HG03025 (cell line): Measurements from ENCODE around the gene CCDC61.

ENCODE experiments used
- ATAC-seq: cut with Tn5 transposase; IDR thresholded peaks from one replicate; pipeline ENCODE4 v1.9.1; 2021; ENCODE audit warnings: mild to moderate bottlenecking, moderate library complexity; ENCODE audit not compliant: unreplicated experiment, low FRiP score

CCDC61 gene, protein sequence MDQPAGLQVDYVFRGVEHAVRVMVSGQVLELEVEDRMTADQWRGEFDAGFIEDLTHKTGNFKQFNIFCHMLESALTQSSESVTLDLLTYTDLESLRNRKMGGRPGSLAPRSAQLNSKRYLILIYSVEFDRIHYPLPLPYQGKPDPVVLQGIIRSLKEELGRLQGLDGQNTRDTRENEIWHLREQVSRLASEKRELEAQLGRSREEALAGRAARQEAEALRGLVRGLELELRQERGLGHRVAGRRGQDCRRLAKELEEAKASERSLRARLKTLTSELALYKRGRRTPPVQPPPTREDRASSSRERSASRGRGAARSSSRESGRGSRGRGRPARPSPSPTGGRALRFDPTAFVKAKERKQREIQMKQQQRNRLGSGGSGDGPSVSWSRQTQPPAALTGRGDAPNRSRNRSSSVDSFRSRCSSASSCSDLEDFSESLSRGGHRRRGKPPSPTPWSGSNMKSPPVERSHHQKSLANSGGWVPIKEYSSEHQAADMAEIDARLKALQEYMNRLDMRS

DNA sequence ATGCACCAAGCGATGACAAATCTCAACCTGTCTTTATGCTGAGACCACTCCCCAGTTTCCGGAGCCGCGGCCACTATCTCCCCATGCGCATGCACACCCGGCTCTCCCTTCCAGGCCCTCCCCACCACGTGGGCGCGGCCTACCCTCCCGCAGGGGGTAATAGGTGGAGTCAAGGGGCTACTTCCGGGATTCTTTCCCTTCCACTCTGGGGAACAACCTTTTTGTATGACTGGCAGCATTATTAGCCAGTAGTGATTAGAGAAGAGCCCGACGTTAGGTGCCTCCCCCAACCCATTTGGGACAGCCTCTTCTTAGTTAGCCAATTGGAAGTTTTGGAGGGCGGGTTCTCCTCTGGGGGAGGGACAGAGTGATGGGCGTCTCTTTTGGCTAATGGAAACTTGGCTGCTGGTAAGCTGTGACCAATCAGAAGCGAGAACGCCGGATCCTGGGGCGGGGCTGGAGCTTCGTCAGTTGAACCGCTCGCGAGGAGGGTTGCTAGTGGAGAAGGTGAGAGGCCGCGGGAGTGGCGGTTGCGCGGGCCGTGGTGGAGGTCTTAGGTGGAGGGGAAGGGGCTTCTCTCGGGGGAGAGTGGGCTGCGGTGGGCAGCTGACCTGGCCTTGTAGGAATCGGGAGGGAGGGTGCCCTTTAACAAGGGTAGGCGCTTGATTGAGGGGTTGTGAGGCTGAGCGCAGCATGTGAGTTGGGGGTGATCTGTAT, at the start of gene CCDC61:
TSS of gene CCDC61 (plus strand) at position 470 of the 717 bp plus-strand sequence. CDS start 7,552 bp downstream, outside the sequence.
- peak; percentile 92 for ATAC-seq

DNA sequence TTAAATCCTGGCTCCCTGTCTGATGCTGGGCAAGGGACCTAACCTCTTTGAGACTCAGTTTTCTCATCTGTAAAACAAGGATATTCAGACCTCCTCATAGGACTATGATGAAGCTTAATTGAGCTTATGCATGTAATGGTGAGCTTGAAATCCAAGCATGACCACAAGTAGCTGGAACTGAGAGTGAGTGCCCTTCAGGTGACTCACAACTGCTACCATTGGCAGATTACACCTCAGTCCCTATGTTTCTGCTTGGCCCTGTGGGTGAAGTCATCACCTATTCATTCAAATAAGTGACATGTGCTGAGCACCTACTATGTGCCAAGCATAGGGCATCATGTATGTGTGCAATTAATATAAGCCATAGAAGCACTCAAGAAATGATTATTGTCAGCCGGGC, 47.3 kb upstream of the CCDC61 start:
- no peak for ATAC-seq

DNA sequence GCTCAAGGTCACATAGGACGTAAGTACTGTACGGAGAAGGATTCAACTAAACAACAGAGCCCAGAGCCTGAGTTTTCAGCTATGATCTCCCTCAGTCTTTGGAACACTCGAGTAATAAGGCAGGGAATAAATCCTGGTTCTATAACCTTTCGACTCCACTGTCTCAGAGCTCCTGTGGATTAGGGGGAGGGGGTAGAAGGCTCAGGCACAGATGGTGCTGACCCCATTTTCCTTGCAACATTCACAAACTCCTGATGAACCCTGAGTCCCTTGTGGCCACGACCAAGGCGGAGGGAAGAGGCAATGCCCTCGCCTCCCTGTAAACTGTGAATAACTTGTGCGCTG, 43.0 kb upstream of the CCDC61 start:
- ATAC-seq = no peak

DNA sequence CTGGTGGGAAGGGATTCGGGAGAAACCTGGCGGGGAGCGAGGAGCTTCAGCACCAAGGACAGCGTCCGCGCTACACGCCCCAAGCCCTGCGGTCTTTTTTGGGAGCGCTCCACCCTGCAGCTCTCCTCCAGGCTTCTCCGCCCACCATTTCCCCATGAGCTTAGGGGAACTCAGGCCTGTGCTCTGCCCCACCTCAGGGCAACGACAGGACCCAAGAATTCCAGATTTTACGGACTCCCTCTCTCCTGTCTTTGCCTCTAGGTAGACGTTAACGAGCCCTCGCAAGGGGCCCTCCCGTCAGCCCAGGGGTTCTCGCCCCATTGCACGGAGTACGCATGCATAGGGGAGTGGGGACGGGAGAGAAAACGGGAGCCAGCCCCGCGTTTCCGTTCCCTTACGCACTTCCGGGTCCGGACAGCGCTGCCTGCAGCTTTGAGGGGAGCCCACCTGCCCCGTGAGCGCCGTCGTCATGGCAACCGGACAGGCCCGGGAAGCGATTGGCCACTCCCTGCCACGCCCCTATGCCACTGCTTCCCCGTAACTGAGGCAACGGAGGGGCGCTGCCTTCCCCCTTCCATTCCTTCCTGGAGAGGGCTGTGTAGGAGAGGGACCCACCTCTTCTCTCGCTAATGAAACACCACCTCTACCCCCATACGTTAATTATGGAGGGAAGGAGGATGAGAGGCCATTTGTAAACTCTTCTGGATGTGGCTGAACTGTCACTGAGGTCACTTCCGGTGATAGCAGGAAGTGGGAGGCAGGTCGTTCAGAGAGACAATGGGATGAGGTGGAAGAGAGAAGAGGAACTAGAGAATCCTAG, 42.4 kb upstream of the CCDC61 start:
- ATAC-seq = no peak

DNA sequence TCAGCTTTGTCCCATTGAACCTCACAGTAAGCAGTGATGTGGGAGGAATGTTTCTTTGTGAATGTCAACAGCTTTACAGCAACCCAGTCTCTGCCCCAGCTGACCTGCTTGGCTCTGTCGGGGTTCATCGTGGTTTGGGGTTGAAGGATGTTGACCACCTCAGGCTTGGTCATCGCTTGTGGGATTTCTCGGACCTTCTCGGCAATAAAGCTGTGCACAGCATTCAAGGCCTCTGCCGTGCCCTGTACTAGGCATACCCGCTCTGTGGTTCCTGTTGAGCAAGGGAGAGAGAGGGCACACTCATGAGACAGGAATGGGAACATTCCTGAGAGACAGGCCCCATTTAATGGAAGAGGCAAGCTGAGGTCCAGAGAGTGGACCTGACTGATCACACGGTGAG, 41.6 kb upstream of the CCDC61 start:
- ATAC-seq = no peak

DNA sequence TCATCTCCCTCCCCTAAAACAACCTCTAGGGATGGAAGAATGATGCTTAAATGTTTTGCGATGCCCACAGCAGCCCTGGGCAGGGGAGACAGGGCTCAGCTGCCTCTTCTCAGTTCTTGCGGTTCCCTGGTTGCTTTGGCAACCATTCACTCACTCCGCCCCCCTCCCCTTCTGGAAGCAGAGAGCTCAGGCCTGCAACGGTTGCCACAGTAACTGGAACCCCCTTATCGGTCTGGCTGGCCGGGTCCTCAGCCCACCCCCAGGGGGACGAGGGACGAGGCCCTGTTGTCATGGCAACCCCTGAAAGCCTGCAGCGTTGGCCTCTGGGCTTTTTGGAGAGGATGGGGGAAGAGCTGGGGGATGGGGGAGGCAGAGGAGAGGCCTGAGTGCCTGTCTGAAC, 41.1 kb upstream of the CCDC61 start:
- no peak for ATAC-seq

DNA sequence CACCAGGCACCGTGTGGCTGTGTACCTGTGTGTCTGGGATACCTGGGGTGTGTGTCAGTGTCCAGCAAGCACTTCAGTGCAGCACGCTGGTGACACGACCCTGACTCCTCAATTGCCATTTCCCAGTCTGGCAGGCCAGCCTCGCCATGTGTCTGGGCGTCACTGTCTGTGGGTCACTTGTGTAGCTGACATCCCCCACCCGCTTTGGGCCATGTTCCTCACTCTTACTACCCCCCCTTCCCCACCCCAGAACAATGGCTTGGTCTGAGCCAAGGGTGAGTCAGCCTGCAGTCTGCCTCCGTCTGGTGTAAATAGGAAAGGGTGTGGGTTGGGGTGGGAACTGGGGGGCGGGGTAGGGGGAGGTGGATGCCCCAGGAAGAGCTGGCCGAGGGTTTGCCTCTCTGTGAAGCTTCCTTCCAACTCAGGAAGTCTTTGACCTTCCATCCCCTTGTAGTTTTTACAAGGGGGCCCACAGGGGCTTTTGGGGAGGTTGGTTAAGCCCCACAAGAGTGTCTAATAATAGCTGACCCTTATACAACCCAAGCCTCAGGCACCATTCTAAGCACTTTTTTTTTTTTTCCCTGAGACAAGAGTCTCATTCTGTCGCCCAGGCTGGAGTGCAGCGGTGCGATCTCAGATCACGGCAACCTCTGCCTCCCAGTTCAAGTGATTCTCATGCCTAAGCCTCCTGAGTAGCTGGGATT, 39.2 kb upstream of the CCDC61 start:
- no peak for ATAC-seq

DNA sequence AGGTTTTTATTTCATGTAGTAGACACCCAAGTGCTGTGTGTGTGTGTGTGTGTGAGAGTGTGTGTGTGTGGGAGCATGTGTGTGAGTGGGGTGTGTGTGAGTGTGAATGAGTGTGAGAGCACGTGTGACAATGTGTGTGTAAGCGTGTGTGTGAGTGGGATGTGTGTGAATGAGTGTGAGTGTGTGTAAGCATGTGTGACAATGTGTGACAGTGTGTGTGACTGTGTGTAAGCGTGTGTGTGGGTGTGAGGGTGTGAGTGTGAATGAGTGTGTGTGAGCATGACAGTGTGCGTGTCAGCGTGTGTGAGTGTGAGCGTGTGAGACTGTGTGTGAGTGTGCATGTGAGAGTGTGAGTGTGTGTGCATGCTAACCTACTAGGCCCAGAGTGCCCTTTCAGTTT, 36.9 kb upstream of the CCDC61 start:
- ATAC-seq = no peak

DNA sequence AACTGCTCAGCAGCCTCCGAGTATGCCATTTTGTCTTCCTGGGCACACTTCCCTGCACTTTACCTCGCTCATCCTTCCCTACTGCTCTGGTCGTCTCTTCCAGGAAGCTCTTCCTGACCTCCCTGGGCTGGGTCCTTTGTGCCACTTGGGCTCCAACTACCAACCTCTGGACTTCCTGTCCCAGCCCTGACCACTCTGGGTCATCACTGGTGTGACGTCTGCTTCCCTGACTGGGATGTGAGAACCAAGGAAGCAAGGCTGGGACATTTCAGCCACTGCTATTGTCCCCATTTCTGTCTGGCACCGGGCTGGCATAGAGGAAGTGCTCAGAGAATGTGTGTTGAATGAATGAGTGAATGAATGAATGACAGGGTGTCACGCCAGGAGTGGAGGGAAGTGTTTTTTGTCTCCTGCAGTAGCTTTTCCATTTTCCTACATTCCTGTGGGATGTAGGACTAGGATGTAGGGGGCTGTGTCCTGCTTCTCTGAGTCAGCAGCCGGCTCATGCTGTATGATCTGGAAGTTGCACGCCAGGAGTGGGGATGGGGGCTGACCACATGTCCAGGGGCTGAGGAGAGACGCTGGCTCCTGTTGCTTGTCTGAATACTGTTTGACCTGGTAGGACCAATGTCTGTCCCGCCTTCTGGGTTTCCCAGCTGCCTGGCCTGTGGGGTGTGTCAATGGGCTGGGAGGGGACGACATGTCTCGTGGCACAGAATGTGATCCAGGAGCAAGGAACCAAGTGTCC, 36.3 kb upstream of the CCDC61 start:
- ATAC-seq = no peak

DNA sequence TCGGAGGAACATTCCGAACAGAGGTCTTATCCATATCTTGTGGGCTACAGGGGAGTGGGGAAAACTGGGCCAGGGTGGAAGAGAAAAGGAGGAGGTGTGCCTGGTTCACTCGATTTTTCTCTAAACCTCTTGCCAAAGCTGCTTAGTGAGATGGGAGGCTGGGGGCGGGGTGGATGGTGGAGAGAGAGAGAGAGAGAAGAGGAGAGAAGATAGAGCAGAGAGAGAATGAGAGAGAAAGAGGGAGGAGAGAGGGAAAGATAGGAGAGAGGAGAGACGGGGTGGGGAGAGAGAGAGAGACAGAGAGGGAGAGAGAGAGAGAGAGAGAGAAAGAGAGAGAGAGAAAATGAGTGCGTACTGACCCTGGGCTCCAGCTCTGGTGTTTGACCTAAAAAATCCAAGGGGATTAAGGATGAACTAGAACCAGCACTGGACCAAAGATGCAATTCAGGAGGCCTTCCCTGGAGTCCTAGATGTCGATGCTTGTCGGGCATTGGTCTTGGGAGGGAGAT, 35.7 kb upstream of the CCDC61 start:
- no peak for ATAC-seq

DNA sequence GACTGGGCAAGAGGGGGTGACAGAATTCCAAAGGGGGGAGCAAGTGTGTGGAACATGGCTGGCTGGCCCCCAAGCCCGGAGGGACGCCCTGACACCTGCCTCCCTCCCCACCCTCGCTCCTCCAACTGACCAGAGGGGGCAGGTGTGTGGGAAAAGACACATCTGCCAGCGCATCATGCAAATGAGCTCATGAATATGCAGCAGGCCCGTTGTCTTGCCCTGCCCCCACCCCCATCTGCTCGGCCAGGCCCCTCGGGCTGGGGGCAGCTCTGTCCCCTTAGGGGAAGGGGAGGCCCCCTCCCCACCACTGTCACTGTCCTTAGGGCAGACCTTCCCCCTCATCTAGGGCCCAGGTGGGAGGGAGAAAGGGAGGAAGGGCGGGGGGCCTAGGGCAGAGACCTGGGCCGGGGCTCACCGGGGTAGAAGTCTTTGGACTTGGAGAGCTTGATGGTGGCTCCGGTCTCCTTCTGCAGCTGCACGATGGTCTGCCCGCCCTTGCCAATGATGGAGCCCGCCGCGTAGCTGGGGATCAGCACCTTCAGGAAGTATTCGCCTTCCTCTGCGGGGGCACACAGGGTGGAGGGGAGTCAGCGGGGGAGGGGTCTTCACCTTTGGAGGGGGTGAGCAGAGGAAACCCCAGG, 34.6 kb upstream of the CCDC61 start:
- ATAC-seq = no peak

DNA sequence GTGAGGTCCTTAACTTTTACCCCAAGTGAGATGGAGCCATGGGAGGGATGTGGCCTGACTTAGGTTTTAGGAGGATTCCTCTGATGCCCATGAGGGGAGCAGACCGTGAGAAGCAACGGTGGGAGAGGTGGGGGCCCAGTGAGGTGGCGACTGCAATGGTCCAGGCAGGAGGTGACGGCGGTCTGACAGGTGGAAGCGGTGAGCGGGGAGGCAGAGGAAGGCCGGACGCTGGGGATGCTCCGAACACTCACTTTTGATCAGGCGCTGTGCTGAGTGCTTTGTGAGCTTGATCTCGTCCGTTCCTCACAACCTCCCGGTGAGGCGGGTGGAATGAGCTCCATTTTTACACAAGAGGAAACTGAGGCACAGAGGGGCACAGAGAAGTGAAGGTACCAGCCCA, 33.2 kb upstream of the CCDC61 start:
- no peak for ATAC-seq

DNA sequence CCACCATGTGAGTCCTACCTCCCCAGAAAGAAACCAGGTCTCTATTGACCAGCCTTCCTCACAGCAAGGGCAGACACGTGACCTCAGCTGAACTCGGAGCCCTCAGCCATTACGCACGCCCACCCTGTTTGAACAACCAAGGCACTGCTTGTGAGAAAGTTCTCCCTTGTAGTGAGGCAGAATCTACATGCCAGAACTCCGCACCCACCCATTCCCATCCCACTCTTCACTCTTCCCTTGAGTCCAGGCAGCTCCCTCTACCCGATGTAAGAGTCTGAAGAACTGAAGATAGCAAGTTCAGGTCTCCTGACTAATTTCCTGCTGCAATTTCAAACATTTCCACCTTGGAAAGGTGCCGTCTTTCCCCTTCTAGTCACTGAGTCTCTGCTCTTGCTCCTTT, 28.0 kb upstream of the CCDC61 start:
- no peak for ATAC-seq

DNA sequence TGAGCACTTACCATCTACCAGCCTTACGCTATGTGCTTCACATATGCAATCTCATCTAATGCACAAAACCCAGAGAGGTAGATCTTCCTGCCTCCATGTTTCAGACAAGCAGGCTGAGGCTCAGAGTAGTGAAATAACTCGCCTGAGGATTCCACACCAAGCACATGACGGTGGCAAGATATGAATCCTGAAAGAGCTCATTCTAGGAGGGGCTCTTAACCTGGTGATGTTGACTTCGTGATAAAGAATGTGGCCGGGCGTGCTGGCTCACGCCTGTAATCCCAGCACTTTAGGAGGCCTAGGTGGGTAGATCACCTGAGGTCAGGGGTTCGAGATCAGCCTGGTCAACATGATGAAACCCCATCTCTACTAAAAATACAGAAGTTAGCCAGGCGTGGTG, 26.6 kb upstream of the CCDC61 start:
- ATAC-seq = no peak

DNA sequence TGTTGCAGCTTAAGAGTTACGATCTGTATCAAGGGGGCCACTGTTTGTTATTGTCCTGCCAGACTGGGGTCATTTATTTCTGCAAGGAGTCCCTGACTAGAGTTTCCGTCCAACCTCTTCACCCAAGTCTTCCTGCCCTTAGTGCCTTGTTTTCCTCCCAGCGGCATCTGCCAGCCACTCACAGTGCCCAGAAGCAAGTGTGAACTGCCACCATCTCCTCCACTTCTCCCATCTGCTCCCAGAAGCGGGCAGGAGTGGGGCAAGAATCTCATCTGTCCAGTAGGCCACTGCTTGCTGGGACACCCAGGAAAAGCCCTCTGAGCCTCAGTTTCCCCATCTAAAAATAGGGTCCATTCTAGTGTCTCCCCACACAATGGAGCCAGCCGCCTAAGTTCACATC, 25.6 kb upstream of the CCDC61 start:
- no peak for ATAC-seq

DNA sequence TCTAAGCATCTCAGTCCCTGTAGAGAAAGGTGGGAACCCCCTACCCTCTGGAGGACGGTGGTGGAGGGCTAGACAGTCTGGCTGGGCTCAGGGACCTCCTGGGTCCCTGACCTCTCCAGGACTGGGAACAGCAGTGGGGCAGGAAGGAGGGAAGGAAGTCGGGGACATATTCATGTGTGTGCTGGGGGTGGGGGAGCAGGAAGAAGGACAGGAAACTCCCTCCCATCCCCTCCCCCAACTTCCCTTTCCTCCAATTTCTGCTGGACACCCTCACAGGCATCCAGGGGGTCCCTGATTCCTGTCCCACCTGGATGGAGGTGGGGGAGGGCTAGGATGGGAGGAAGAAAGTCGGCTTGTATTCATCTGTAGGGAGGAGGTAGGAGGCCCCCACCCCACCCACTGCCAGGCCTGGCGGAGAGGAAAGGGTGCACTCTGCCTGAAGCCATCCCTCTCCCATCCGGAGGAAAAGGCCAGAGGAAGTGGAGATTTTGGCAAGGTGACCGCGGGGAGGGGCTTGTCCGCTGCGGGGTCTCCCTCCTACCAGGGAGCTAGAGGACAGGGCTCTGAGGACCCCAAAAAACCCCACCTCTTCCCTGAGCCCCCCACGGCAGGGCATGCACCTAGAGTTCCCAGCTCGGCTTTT, 23.9 kb upstream of the CCDC61 start:
- no peak for ATAC-seq

DNA sequence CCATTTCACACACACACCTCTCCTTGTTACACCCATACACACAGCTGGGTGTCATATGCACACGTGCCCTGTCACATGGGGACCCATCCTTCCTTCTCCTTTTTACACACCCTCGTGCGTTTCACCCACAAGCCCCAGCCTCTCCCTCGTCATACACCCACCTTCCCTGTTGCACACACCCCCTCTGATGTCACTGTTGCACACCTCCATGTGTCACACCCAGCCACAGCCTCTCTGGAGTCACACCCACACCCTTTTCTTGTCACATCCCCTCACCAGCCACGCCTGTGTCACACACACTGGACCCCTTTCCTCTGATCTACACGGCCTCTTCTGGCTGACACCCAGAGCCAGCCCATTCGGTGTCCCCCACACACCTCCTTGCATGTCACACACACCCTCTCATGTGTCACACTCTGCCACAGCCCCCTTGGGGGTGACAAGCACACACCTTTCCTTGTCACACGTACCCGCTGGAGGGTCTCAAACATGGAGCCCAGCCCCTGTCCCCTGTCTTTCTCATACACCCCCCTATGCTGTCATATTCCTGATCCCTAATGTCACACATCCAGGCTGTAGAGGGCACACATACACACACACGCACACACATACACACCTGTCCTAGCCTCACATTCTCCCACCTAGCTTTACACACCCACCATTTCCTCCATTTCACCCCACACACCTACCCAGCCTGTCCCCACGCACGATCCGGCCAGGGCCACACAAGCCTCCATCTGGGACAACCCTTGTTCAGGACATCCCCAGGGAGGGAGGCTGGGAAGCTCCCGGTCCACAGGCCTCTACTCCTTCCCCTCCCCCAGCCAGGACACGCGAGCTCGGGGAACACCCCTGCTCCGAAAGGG, 23.0 kb upstream of the CCDC61 start:
- no peak for ATAC-seq
